ENCODE measurements around the gene GBE1. TPM values are rescaled to one million over a fixed set of nuclear protein-coding genes. Genes with fewer than 3 reads are reported as not detected.
"Not testable (repeated sequence)": the region's sequence is repeated elsewhere in the genome, so short reads cannot be mapped to it uniquely, and the experiment has no call there.

The GBE1 gene
- polyA plus RNA-seq, 1 donor from 2014 or later: 8.7 TPM

DNA sequence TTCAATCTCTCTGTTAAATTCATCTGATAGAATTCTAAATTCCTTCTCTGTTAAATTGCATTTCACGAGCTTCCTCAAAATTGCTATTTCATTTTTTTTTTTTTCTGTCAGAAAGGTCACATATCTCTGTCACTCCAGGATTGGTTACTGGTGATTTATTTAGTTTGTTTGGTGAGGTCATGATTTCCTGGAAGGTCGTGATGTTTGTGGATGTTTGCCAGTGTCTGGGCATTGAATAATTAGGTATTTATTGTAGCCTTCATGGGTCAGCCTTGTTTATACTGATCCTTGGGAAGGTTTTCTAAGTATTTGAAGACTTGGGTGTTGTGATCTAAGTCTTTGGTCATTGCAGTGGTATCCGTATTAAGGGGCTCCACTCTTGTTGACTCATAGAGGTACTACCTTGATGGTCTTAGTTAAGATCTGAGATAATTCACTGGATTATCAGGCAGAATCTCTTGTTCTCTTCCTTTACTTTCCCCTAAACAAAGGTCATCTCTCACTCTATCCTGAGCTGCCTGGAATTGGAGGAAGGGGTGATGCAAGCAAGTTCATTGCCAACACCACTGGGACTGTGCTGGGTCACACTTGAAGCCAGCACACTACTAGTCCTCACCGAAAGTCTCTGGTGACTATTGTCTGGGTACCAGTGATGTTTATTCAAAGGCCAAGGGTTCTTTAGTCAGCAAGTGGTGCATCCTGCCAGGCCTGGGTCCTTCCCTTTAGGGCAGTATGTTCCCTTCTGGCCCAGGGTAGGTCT lies 231.1 kb downstream of the GBE1 start:
- no peaks in the 10 kb centered on the region for H3K27me3 Mint-ChIP-seq
- H3K36me3 Mint-ChIP-seq: peaks cover 24% of the 10 kb centered on the region
- peaks cover 3 to 16% (median 4%) of the 10 kb centered on the region in 3 donors for H3K9me3 Mint-ChIP-seq

DNA sequence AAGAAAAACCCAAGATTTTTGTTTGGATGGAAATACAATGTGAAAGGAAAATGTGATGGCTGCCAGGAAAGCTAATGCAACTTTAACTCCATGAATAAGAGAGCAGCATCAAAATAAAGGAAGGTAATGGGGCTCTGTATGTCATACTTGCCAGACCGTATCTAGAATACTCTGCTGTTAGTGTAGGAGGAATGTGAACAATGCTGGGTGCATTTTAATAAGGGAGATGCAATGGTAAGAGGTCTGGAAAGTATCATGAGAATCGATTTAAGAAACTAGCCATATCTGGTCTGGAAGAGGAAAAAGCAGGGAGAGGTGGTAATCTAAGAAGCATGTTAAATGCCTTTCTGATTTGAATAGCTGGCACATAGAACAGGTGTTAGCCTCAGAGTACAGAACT lies 239.6 kb downstream of the GBE1 start:
- Mint-ChIP-seq H3K9me3 (peaks cover 3 to 4% (median 4%) of the 10 kb centered on the region in 3 donors), H3K27me3 (no peaks in the 10 kb centered on the region), H3K27ac (no peak overlapping the region), H3K4me3 (no peak overlapping the region), H3K4me1 (no peaks in the 10 kb centered on the region), H3K36me3 (peaks cover 3% of the 10 kb centered on the region)

More for the DNA sequence above, 231.1 kb downstream of the GBE1 start:
- Mint-ChIP-seq H3K4me1 (peaks cover 0 to 2% (median 0%) of the 10 kb centered on the region in 3 donors), H3K4me3 (no peak overlapping the region), H3K27ac (no peak overlapping the region)

DNA sequence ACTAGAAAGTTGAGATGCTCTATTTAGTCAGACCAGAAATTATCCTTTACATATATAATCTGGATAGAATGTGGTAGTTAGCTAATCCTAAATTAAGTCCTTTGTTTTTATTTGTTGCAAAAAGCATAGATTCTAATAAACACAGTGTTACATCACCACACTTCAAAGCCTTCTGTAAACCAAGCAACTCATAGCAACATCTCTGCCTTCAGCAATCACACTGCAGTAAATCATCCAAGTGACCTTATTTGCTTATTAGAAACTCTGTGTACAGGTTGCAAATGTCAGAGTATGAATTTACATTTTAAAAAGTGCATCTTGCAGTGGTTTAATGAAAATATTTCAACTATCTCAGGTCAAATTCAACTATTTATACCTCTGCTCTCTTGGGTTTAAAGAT lies 242.5 kb downstream of the GBE1 start:
- Mint-ChIP-seq H3K36me3 (no peaks in the 10 kb centered on the region), H3K9me3 (no peaks in the 10 kb centered on the region), H3K4me3 (no peak overlapping the region), H3K27ac (no peak overlapping the region), H3K27me3 (no peaks in the 10 kb centered on the region), H3K4me1 (no peaks in the 10 kb centered on the region)

DNA sequence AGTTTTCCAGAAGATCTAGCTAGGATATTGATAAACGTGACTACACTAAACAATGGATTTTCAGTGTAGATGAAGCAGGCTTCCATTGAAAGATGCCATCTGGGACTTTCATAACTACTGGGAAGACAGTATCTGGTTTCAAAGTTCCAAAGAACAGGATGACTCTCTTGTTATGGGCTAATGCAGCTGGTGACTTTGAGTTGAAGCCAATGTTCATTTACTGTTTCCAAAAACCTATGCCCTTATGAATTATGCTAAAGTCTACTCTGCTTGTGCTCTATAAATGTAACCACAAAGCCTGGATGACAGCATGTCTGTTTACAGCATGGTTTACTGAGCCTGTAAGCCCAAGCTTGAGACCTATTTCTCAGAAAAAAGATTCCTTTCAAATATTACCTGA lies 245.4 kb downstream of the GBE1 start:
- H3K4me1 Mint-ChIP-seq: no peaks in the 10 kb centered on the region

DNA sequence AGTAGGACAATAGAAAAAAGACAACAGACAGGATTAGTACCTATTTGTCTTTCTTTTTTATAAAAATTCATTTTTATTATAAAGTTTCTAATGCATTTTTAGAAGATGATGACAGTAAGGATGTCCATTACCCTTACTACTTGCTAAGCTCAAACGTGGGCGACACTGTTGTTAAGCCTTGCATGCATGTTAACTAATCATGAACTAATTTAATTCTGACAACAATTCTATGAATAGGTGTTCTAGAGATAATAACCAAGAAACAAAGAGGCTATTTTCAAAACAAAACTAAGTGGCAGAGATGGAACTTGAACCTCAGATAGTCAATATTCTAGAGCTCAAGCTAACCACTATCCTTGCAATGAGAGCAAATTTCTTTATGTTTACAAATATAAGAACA lies 247.9 kb downstream of the GBE1 start:
- Mint-ChIP-seq H3K4me3 (no peak overlapping the region), H3K9me3 (no peaks in the 10 kb centered on the region), H3K27ac (no peak overlapping the region), H3K4me1 (no peaks in the 10 kb centered on the region), H3K27me3 (no peaks in the 10 kb centered on the region), H3K36me3 (peaks cover 7% of the 10 kb centered on the region)

More for the DNA sequence above, 245.4 kb downstream of the GBE1 start:
- no peak overlapping the region for H3K27ac Mint-ChIP-seq
- H3K36me3 Mint-ChIP-seq: peaks cover 6% of the 10 kb centered on the region
- H3K27me3 Mint-ChIP-seq: no peaks in the 10 kb centered on the region
- no peaks in the 10 kb centered on the region for H3K9me3 Mint-ChIP-seq
- no peak overlapping the region for H3K4me3 Mint-ChIP-seq

DNA sequence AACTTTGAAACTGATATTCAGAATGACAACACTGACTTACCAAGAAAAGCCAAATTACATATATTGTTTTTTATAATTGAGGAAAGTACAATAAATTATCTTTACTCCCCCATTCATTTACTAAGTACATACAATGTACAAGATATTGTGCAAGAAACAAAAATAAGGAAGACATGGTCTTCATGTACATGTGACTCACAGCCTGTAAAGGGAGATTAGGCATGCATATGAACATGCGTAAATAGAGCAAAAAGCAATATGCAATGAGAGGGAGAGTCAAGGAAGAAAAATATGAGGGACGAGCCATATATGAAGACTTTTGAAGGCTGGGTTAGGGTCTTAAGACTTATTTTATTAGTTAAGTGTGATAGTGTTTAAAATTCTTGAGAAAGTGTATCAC lies 258.4 kb downstream of the GBE1 start:
- Mint-ChIP-seq H3K27ac (no peak overlapping the region), H3K4me1 (no peaks in the 10 kb centered on the region), H3K27me3 (no peaks in the 10 kb centered on the region), H3K36me3 (peaks cover 10% of the 10 kb centered on the region), H3K4me3 (no peak overlapping the region), H3K9me3 (no peaks in the 10 kb centered on the region)

DNA sequence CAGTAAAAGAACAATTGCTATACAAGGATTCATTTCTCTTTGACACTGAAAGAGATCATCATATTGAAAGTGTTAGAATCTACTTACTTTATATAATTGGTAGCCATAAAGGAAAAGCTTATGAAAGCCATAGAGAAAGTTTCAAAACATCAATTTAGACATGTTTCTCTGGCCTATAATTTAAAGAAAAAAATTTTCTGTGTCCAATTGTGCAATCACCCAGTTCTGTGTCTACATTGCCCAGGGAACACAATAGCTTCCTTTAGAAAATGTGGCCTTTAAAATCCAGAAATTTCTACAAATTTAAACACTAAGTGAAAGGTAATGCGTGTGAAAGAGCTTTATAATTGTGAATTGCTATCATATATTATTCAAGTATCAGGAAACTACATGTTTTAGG lies 259.2 kb downstream of the GBE1 start:
- Mint-ChIP-seq H3K36me3 (peaks cover 10% of the 10 kb centered on the region), H3K9me3 (no peaks in the 10 kb centered on the region), H3K4me3 (no peak overlapping the region)

DNA sequence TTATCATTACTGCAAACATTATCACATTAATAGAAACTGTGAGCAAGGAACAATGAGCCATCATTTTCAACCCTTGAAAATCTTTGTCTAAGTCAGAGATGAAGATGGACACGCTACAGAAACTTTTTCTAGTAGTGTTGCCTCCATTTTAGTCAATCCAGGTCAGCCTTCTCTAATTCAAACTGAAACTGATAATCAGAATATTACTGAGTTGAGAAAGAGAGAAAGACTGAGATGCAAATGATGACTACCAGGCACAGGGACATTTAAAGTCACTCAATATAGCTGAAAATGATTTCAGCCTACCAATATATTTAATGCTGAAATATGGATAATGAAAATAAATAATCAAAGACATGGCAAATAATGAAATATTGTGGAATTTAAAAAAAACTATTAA lies 261.4 kb downstream of the GBE1 start:
- no peaks in the 10 kb centered on the region for H3K9me3 Mint-ChIP-seq
- no peak overlapping the region for H3K27ac Mint-ChIP-seq
- no peaks in the 10 kb centered on the region for H3K4me1 Mint-ChIP-seq
- peaks cover 4% of the 10 kb centered on the region for H3K36me3 Mint-ChIP-seq
- no peak overlapping the region for H3K4me3 Mint-ChIP-seq
- no peaks in the 10 kb centered on the region for H3K27me3 Mint-ChIP-seq

More for the DNA sequence above, 259.2 kb downstream of the GBE1 start:
- Mint-ChIP-seq H3K27me3 (no peaks in the 10 kb centered on the region), H3K4me1 (no peaks in the 10 kb centered on the region), H3K27ac (no peak overlapping the region)

DNA sequence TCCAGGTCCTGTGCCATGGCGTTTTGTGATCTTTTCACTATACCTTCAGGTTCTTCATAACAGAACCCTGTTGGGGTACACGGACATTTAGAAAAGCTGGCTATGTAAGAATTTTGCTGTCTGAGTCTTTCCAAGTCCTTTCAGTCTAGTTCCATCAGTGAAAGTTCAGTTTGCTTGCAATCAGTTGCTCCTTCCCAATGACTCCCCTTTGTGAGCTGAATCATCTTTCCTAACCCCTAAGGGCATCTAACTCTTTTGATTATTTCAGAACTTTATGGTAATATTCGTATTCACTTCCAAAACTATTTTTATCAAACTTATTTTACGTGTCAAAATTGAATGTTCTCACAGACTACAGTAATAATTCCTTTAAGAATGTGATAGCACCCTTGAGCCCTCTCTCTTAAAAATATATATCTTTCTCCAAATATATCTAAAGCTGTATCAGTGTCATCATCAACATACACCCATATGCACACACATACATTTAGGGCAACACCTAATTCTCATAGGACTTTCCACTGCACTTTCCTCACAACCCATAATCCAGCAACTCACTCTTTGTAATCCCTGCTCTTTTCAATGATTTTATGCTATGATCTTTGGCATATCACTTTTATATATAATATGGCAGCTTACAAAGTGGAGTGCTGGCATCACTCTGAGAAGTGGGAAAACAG lies 263.7 kb downstream of the GBE1 start:
- no peaks in the 10 kb centered on the region for H3K27me3 Mint-ChIP-seq
- no peaks in the 10 kb centered on the region for H3K4me1 Mint-ChIP-seq
- H3K9me3 Mint-ChIP-seq: no peaks in the 10 kb centered on the region
- H3K4me3 Mint-ChIP-seq: no peak overlapping the region
- peaks cover 2% of the 10 kb centered on the region for H3K36me3 Mint-ChIP-seq
- no peak overlapping the region for H3K27ac Mint-ChIP-seq

DNA sequence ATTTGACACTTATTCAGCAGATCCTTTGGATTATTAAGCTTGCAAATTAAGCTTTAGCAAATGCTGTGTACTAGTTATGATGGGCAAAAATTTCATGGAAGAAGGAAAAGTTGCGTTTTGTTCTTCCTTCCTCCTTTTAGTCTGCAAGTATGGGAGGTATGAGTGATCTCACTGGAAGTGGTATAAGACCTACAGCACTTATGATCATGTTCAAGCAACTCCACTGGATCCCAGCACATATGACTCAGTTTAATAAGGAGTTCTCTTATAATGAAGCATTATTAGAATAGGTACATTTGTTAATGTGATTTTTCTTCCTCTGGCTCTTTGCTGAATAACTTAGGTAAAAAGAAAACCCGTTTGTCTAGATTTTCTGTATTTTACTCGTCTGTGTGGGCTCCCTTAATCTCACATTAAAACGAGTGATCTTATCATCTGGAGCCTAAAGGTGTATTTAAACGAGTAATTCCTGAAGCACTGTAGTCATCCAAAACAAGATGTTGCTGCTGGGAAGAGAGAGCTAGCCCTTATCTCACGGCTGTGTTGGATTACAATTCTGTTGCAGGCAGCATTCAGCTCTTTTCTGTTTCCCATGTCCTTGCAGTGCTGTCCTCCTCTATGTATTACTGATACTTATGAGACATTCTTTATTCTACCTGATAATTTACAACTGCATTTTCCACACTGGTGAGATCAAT lies 264.9 kb downstream of the GBE1 start:
- Mint-ChIP-seq H3K9me3 (no peaks in the 10 kb centered on the region), H3K27me3 (no peaks in the 10 kb centered on the region), H3K4me3 (no peak overlapping the region), H3K4me1 (no peaks in the 10 kb centered on the region), H3K27ac (no peak overlapping the region), H3K36me3 (peaks cover 2% of the 10 kb centered on the region)

DNA sequence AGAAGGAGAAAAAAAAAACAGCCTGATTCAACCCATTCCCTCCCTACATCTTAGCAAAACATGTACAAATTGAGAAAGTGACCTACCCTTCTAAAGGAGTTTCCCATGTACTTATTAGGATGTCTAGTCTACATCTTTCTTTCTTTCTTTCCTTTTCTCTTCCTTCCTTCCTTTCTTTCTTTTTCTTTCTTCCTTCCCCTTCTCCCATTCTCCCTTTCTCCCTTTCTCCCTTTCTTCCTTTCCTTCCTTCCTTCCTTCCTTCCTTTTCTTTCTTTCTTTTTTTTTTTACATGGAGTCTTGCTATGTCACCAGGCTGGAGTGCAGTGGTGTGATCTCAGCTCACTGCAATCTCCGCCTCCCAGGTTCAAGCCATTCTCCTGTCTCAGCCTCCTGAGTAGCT lies 269.0 kb downstream of the GBE1 start:
- not testable (repeated sequence) for H3K4me1 Mint-ChIP-seq, H3K4me3 Mint-ChIP-seq, H3K27me3 Mint-ChIP-seq, H3K9me3 Mint-ChIP-seq, H3K36me3 Mint-ChIP-seq
- peak overlapping the region in 1 of 3 donors; percentile 91 for H3K27ac Mint-ChIP-seq

DNA sequence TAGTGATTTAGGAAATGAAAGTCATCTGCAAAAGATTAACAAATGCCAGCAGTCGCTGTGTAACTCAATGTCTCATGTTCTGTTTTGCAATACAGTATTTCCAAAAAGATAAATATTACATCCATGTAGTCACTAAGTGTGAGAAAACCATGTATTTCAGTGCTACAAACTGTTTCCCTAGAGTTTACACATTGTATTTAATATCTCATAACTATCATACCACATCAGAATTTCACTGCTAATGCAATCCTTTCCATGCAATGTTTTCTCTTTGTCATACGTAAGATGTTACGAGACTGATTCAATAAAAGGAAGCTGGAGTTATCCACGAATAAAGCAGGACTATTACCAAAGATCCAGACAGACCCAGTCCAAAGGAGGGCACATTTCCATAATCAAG lies 269.4 kb downstream of the GBE1 start:
- Mint-ChIP-seq H3K27ac (no peak overlapping the region), H3K9me3 (no peaks in the 10 kb centered on the region), H3K36me3 (peaks cover 2% of the 10 kb centered on the region), H3K4me1 (peaks cover 0 to 4% (median 0%) of the 10 kb centered on the region in 3 donors), H3K27me3 (no peaks in the 10 kb centered on the region), H3K4me3 (no peak overlapping the region)

DNA sequence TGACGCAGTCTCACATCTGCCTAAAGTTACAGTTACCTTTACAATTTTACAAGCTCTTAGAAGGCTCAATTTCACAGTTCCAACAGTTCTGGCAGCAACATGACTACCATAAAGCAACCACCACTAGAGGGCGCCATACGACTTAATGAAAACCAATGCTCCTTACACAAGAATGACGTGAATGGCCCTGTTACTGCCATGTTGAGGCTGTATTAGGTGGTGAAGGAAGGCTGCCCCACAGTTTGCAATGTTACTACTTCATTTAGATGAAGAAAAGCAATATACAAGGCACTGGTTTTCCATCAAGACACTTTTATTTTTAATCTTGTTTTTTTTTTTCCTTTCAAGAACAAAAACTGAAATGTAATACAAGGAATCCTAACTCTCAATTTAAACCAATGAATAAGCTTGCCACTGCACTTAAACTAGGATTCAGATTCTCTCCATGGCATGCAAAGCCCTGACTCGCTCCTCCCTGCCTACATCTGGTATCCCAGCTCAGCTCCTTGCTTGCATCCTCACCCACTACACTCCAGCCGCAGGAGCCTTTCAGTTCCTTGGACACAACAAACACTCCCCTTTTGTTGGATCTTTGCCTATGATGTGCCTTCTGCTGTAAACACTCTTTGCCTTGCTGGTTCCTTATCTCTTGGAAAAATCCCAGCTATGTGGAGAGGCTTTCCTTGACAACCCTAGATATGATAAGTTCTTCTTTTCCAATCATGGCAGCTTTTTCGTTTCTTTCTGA lies 270.7 kb downstream of the GBE1 start:
- Mint-ChIP-seq H3K9me3 (no peaks in the 10 kb centered on the region), H3K4me3 (no peak overlapping the region), H3K4me1 (peaks cover 2 to 5% (median 3%) of the 10 kb centered on the region in 3 donors), H3K27ac (peak overlapping the region in 1 of 3 donors; percentile 22), H3K36me3 (no peaks in the 10 kb centered on the region), H3K27me3 (no peaks in the 10 kb centered on the region)

DNA sequence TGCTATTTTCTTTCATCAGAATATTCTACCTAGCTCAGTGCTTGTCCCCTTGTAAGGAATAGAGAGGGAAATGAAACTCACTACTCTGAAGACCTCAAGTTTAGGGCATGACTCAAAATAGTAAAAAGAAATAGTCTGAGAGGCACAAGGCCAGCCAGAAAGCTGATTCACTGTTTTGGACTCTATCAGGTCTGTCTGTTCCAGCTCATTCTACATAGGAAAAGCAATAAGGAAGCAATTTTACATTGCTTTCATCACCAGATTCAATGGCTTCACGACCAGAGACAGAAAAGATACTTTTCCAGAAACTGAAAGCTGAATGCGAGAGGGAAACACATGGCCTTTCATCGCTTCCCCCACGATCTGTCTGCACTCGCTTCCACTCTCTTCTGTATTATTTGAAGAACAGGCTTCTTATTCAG lies 276.0 kb downstream of the GBE1 start:
- Mint-ChIP-seq H3K27ac (no peak overlapping the region), H3K27me3 (no peaks in the 10 kb centered on the region), H3K9me3 (peaks cover 0 to 3% (median 0%) of the 10 kb centered on the region in 3 donors), H3K36me3 (peaks cover 1% of the 10 kb centered on the region), H3K4me3 (peak overlapping the region in 3 of 4 donors; percentile 30 to 82 (median 60)), H3K4me1 (peaks cover 11 to 14% (median 13%) of the 10 kb centered on the region in 3 donors)

DNA sequence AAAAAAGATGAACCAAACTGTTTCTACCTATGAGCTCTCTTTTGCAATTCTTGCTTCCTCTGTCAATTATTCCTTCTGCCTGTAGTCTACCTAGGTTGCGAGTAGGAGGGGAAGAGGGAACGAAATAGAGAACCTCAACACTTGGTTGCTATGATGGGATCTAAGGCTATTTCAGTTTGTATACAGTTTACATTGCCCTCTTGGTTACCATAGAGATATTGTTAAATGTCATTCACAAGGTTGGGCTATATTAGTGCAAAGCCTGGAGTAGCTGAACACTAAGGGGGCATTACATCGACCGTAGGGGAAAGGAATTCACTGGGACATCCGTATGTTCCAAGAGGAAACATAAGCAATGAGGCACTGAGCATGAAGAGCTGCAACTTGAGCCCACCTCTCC lies 276.9 kb downstream of the GBE1 start:
- H3K4me1 Mint-ChIP-seq: peaks cover 7 to 14% (median 13%) of the 10 kb centered on the region in 3 donors
- no peak overlapping the region for H3K27ac Mint-ChIP-seq
- peaks cover 0 to 3% (median 0%) of the 10 kb centered on the region in 3 donors for H3K9me3 Mint-ChIP-seq
- no peaks in the 10 kb centered on the region for H3K27me3 Mint-ChIP-seq
- no peak overlapping the region for H3K4me3 Mint-ChIP-seq
- peaks cover 1% of the 10 kb centered on the region for H3K36me3 Mint-ChIP-seq
